ENCODE data around the gene ACTN4.

ACTN4 gene

GRCh38 chr19:38728752-38729541 is 81.5 kb downstream of the ACTN4 start:
- DNase-seq (ENCODE audit: low read depth) = no peak
- in situ Hi-C loops (cut with HindIII; ENCODE audit: low sequenced_read_pairs) = no loop called here
- no peak for TF ChIP-seq CTCF (IDR thresholded peaks at IDR 0.05; ENCODE audit: low read depth, low read length, missing control alignments)

GRCh38 chr19:38729653-38730469 is 82.4 kb downstream of the ACTN4 start:
- no peak overlapping the region for H3K4me3 ChIP-seq (ENCODE audit: low read depth, low read length)
- no peak for DNase-seq (ENCODE audit: low read depth)
- in situ Hi-C loops (cut with HindIII; ENCODE audit: low sequenced_read_pairs) = no loop called here
- TF ChIP-seq CTCF (IDR thresholded peaks at IDR 0.05; ENCODE audit: low read depth, low read length, missing control alignments) = peak; percentile 84

More at GRCh38 chr19:38728752-38729541, 81.5 kb downstream of the ACTN4 start:
- no peak overlapping the region for H3K4me3 ChIP-seq (ENCODE audit: low read depth, low read length)

- no peak for DNase-seq (ENCODE audit: low read depth)
- H3K4me3 ChIP-seq (ENCODE audit: low read depth, low read length) = no peak overlapping the region
- TF ChIP-seq CTCF (IDR thresholded peaks at IDR 0.05; ENCODE audit: low read depth, low read length, missing control alignments) = no peak
- in situ Hi-C loops (cut with HindIII; ENCODE audit: low sequenced_read_pairs) = no loop called here
These were observed 83.0 kb downstream of the ACTN4 start for GRCh38 chr19:38730470-38730730.

GRCh38 chr19:38730731-38731589 is 83.5 kb downstream of the ACTN4 start:
- no peak for DNase-seq (ENCODE audit: low read depth)
- TF ChIP-seq CTCF (IDR thresholded peaks at IDR 0.05; ENCODE audit: low read depth, low read length, missing control alignments) = no peak
- in situ Hi-C loops (cut with HindIII; ENCODE audit: low sequenced_read_pairs) = no loop called here
- H3K4me3 ChIP-seq (ENCODE audit: low read depth, low read length) = no peak overlapping the region

- no peak for DNase-seq (ENCODE audit: low read depth)
- H3K4me3 ChIP-seq (ENCODE audit: low read depth, low read length) = no peak overlapping the region
- no peak for TF ChIP-seq CTCF (IDR thresholded peaks at IDR 0.05; ENCODE audit: low read depth, low read length, missing control alignments)
- in situ Hi-C loops (cut with HindIII; ENCODE audit: low sequenced_read_pairs) = no loop called here
These were observed 84.3 kb downstream of the ACTN4 start for GRCh38 chr19:38731654-38732301.

- TF ChIP-seq CTCF (IDR thresholded peaks at IDR 0.05; ENCODE audit: low read depth, low read length, missing control alignments) = no peak
- no peak overlapping the region for H3K4me3 ChIP-seq (ENCODE audit: low read depth, low read length)
- in situ Hi-C loops (cut with HindIII; ENCODE audit: low sequenced_read_pairs) = no loop called here
- DNase-seq (ENCODE audit: low read depth) = no peak
These were observed 85.7 kb downstream of the ACTN4 start for GRCh38 chr19:38733241-38733492.

Measured in astrocyte of the cerebellum (primary cell).